ENCODE results near the gene CMAS. TPM values are rescaled to one million over a fixed set of nuclear protein-coding genes. Genes with fewer than 3 reads are reported as not detected.

Gene CMAS
- polyA plus RNA-seq, 1 donor from 2014 or later = 25.4 TPM

Other genes with a start within 250 kb of the CMAS start
- not detected for gene ABCC9, start 104.8 kb upstream of the CMAS start, polyA plus RNA-seq

All from IgD-negative memory B cell (primary cell).